ENCODE measurements around the gene SLC37A1.

SLC37A1 gene

GRCh38 chr21:42555756-42556438 lies 42.2 kb downstream of the SLC37A1 start:
- H3K36me3 ChIP-seq (ENCODE audit: insufficient read depth, low read length), result peaks cover 85% of the 10 kb centered on the region
- H3K79me2 ChIP-seq (ENCODE audit: insufficient read depth, low read length), result no peaks in the 10 kb centered on the region
- H3K4me2 ChIP-seq (ENCODE audit: low read depth, low read length, poor library complexity, severe bottlenecking), result no peak overlapping the region
- no peak overlapping the region for H3K4me3 ChIP-seq (ENCODE audit: low read length, poor library complexity, severe bottlenecking)
- no peaks in the 10 kb centered on the region for H3K9me3 ChIP-seq (ENCODE audit: insufficient read depth, low read depth, low read length)
- H3K27me3 ChIP-seq (ENCODE audit: insufficient read depth, low read length, poor library complexity, severe bottlenecking), result no peaks in the 10 kb centered on the region
- no peak overlapping the region for H2AFZ ChIP-seq (ENCODE audit: low read length)
- no peaks in the 10 kb centered on the region for H3K9me2 ChIP-seq (replicated peaks; ENCODE audit: low read depth, low read length)
- no peaks in the 10 kb centered on the region for H3F3A ChIP-seq (ENCODE audit: low read depth)
- H3K9ac ChIP-seq (ENCODE audit: low read depth, low read length, poor library complexity, severe bottlenecking), result no peak overlapping the region
- no peaks in the 10 kb centered on the region for H3K4me1 ChIP-seq (ENCODE audit: insufficient read depth, low read length, poor library complexity, severe bottlenecking)
- TF ChIP-seq CTCF (conservative IDR thresholded peaks at IDR 0.05; ENCODE audit: low read length) (no peak), EZH2phosphoT487 (IDR thresholded peaks at IDR 0.05; ENCODE audit: borderline replicate concordance) (no peak)
- no peaks in the 10 kb centered on the region for H4K20me1 ChIP-seq (ENCODE audit: insufficient read depth, low read length, poor library complexity, severe bottlenecking)

- H3F3A ChIP-seq (ENCODE audit: low read depth), result no peaks in the 10 kb centered on the region
- no peak overlapping the region for H3K4me2 ChIP-seq (ENCODE audit: low read depth, low read length, poor library complexity, severe bottlenecking)
- H3K36me3 ChIP-seq (ENCODE audit: insufficient read depth, low read length), result peaks cover 85% of the 10 kb centered on the region
- H3K27me3 ChIP-seq (ENCODE audit: insufficient read depth, low read length, poor library complexity, severe bottlenecking), result no peaks in the 10 kb centered on the region
- no peaks in the 10 kb centered on the region for H3K79me2 ChIP-seq (ENCODE audit: insufficient read depth, low read length)
- no peak overlapping the region for H3K9ac ChIP-seq (ENCODE audit: low read depth, low read length, poor library complexity, severe bottlenecking)
- H3K4me1 ChIP-seq (ENCODE audit: insufficient read depth, low read length, poor library complexity, severe bottlenecking), result no peaks in the 10 kb centered on the region
- H3K4me3 ChIP-seq (ENCODE audit: low read length, poor library complexity, severe bottlenecking), result no peak overlapping the region
- H3K9me3 ChIP-seq (ENCODE audit: insufficient read depth, low read depth, low read length), result no peaks in the 10 kb centered on the region
- TF ChIP-seq EZH2phosphoT487 (IDR thresholded peaks at IDR 0.05; ENCODE audit: borderline replicate concordance) (no peak), CTCF (conservative IDR thresholded peaks at IDR 0.05; ENCODE audit: low read length) (no peak)
- H4K20me1 ChIP-seq (ENCODE audit: insufficient read depth, low read length, poor library complexity, severe bottlenecking), result no peaks in the 10 kb centered on the region
- no peaks in the 10 kb centered on the region for H3K9me2 ChIP-seq (replicated peaks; ENCODE audit: low read depth, low read length)
- H2AFZ ChIP-seq (ENCODE audit: low read length), result no peak overlapping the region
These were observed 42.8 kb downstream of the SLC37A1 start for GRCh38 chr21:42556476-42556875.

GRCh38 chr21:42556960-42557359 lies 43.3 kb downstream of the SLC37A1 start:
- Histone ChIP-seq H3K4me3 (ENCODE audit: low read length, poor library complexity, severe bottlenecking) (no peak overlapping the region), H3K36me3 (ENCODE audit: insufficient read depth, low read length) (peaks cover 85% of the 10 kb centered on the region), H2AFZ (ENCODE audit: low read length) (no peak overlapping the region), H3K9me3 (ENCODE audit: insufficient read depth, low read depth, low read length) (no peaks in the 10 kb centered on the region), H3F3A (ENCODE audit: low read depth) (no peaks in the 10 kb centered on the region), H3K9me2 (replicated peaks; ENCODE audit: low read depth, low read length) (no peaks in the 10 kb centered on the region), H3K4me2 (ENCODE audit: low read depth, low read length, poor library complexity, severe bottlenecking) (no peak overlapping the region), H4K20me1 (ENCODE audit: insufficient read depth, low read length, poor library complexity, severe bottlenecking) (no peaks in the 10 kb centered on the region), H3K79me2 (ENCODE audit: insufficient read depth, low read length) (no peaks in the 10 kb centered on the region), H3K9ac (ENCODE audit: low read depth, low read length, poor library complexity, severe bottlenecking) (no peak overlapping the region), H3K4me1 (ENCODE audit: insufficient read depth, low read length, poor library complexity, severe bottlenecking) (no peaks in the 10 kb centered on the region), H3K27me3 (ENCODE audit: insufficient read depth, low read length, poor library complexity, severe bottlenecking) (no peaks in the 10 kb centered on the region)
- TF ChIP-seq CTCF (conservative IDR thresholded peaks at IDR 0.05; ENCODE audit: low read length), result no peak
- TF ChIP-seq EZH2phosphoT487 (IDR thresholded peaks at IDR 0.05; ENCODE audit: borderline replicate concordance), result no peak

All from Loucy (cell line).